Measurements from ENCODE around the gene HEATR5A. TPM values are rescaled to one million over a fixed set of nuclear protein-coding genes. Genes with fewer than 3 reads are reported as not detected.

The HEATR5A gene
- total RNA-seq, 1 experiment from 2014 or later, result 19.0 TPM

DNA sequence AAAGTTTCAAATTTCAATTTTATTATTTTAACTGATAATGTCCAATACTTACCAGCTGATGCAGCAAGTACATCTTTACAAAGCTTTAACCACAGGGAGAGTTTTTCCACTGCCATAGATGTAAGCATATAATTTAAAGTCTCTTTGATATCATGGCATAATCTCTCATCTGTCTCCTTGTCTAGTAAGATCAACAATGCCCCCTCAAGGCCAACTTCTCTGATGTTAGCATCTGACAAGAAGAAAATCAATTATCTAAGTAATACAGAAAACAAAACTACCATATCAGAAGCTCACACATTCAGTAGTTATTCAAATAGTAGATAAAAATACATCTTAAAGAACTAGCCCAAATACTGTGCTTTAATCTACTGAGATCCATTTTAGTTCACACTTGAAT lies 94.2 kb downstream of the HEATR5A start:
- H3K27ac ChIP-seq (ENCODE audit: low read depth, low read length, poor library complexity, severe bottlenecking), result no peak overlapping the region
- intact Hi-C loops (cut with micrococcal nuclease; ENCODE audit: unreplicated experiment), result no loop called here
- TF ChIP-seq EZH2 (IDR thresholded peaks at IDR 0.05; ENCODE audit: borderline replicate concordance, low read depth, low read length, poor library complexity, severe bottlenecking), result no peak
- peak; percentile 40; the same call in 1 of the 2 replicates for TF ChIP-seq CTCF (conservative IDR thresholded peaks at IDR 0.05; ENCODE audit: low read depth, low read length)
- no peaks in the 10 kb centered on the region for H3K4me1 ChIP-seq (ENCODE audit: insufficient read depth, low read length, poor library complexity, severe bottlenecking)
- ChIA-PET CTCF (no interaction called here), POLR2A (ENCODE audit: low non-redundant PET) (no interaction called here)
- H3K27me3 ChIP-seq (replicated peaks; ENCODE audit: insufficient read depth, low read depth, low read length, poor library complexity), result no peaks in the 10 kb centered on the region
- no TSS peak for BruUV-seq (replicated peaks)
- DNase-seq (ENCODE audit: low spot score), result peak; percentile 24
- H3K36me3 ChIP-seq (ENCODE audit: insufficient read depth, low read length, poor library complexity, severe bottlenecking), result no peaks in the 10 kb centered on the region
- no peak overlapping the region for H3K4me3 ChIP-seq (ENCODE audit: low read depth, low read length, poor library complexity, severe bottlenecking)
- peaks cover 5% of the 10 kb centered on the region for H3K9me3 ChIP-seq (ENCODE audit: low read depth, low read length, poor library complexity, severe bottlenecking)

DNA sequence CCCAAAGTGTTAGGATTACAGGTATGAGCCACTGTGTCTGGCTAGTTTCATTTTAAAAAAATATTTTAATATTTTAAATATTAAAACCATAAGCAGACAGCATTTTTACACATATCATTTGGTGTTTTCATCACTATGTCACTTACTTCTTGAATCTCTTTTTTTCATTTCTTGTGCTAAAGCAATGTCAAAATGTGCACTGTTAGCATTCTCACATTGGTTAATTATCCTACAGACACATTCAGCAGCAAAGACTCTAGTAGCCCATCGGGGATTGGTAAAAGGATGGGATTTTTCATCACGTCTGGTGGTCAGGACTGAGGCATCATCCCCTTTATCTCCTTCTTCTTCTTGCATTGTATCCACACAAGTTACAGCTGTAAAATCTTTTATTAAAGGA lies 96.9 kb downstream of the HEATR5A start:
- H3K9me3 ChIP-seq (ENCODE audit: low read depth, low read length, poor library complexity, severe bottlenecking), result no peaks in the 10 kb centered on the region
- no peaks in the 10 kb centered on the region for H3K27me3 ChIP-seq (replicated peaks; ENCODE audit: insufficient read depth, low read depth, low read length, poor library complexity)
- no peak overlapping the region for H3K27ac ChIP-seq (ENCODE audit: low read depth, low read length, poor library complexity, severe bottlenecking)
- DNase-seq (ENCODE audit: low spot score), result no peak
- intact Hi-C loops (cut with micrococcal nuclease; ENCODE audit: unreplicated experiment), result no loop called here
- POLR2A ChIA-PET (ENCODE audit: low non-redundant PET), result no interaction called here
- BruUV-seq (replicated peaks), result no TSS peak
- CTCF ChIA-PET, result no interaction called here
- TF ChIP-seq EZH2 (IDR thresholded peaks at IDR 0.05; ENCODE audit: borderline replicate concordance, low read depth, low read length, poor library complexity, severe bottlenecking), result no peak
- no peak for TF ChIP-seq CTCF (conservative IDR thresholded peaks at IDR 0.05; ENCODE audit: low read depth, low read length)
- no peak overlapping the region for H3K4me3 ChIP-seq (ENCODE audit: low read depth, low read length, poor library complexity, severe bottlenecking)
- no peaks in the 10 kb centered on the region for H3K36me3 ChIP-seq (ENCODE audit: insufficient read depth, low read length, poor library complexity, severe bottlenecking)
- no peaks in the 10 kb centered on the region for H3K4me1 ChIP-seq (ENCODE audit: insufficient read depth, low read length, poor library complexity, severe bottlenecking)

DNA sequence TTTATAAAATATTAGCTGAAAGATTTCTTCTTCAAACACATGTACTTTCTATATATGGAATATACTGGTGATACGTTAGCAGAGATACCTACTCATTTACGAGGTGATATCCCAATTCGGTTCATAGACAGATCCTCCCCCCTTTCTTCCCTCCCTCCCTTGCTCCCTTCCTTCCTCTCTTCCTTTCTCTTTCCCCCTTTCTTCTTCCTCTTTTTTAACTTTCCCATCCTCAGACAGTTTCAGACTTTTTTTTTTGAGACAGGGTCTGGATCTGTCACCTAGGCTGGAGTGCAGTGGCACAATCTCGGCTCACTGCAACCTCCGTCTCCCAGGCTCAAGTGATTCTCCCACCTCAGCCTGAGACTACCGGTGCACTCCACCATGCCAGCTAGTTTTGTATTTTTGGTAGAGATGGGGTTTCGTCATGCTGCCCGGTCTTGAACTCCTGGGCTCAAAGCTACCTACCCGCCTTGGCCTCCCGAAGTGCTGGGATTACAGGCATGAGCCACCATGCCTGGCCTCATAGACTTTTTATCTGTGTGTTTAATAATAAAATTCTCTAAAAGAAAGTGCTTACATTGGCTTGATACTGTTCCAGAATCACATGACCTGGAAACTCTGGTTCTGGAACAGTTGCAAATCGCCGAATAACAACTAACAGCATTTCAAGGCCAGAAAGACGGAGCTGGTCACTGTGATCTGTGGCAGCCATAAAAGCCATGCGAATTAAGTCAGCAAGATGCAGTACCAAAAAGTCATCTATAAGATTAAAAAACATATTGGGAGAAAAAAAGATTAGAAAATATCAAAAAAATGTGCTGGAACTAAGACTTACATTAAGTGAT lies 99.2 kb downstream of the HEATR5A start:
- no TSS peak for BruUV-seq (replicated peaks)
- no peaks in the 10 kb centered on the region for H3K27me3 ChIP-seq (replicated peaks; ENCODE audit: insufficient read depth, low read depth, low read length, poor library complexity)
- H3K27ac ChIP-seq (ENCODE audit: low read depth, low read length, poor library complexity, severe bottlenecking), result no peak overlapping the region
- intact Hi-C loops (cut with micrococcal nuclease; ENCODE audit: unreplicated experiment), result no loop called here
- H3K4me1 ChIP-seq (ENCODE audit: insufficient read depth, low read length, poor library complexity, severe bottlenecking), result no peaks in the 10 kb centered on the region
- ChIA-PET POLR2A (ENCODE audit: low non-redundant PET) (no interaction called here), CTCF (no interaction called here)
- TF ChIP-seq EZH2 (IDR thresholded peaks at IDR 0.05; ENCODE audit: borderline replicate concordance, low read depth, low read length, poor library complexity, severe bottlenecking) (no peak), CTCF (conservative IDR thresholded peaks at IDR 0.05; ENCODE audit: low read depth, low read length) (no peak)
- H3K36me3 ChIP-seq (ENCODE audit: insufficient read depth, low read length, poor library complexity, severe bottlenecking), result no peaks in the 10 kb centered on the region
- no peak for DNase-seq (ENCODE audit: low spot score)
- H3K4me3 ChIP-seq (ENCODE audit: low read depth, low read length, poor library complexity, severe bottlenecking), result no peak overlapping the region
- H3K9me3 ChIP-seq (ENCODE audit: low read depth, low read length, poor library complexity, severe bottlenecking), result no peaks in the 10 kb centered on the region
